Tibial nerve (tissue), 4 donors: ENCODE measurements around the gene MYH6.

Experiments
- CTCF ChIP-seq, 5 experiments: fragments of 200-600 bp in 3 of 5; fragments of 450-650 bp in 2 of 5; sonication (generic) in 3 of 5; IDR thresholded peaks; one replicate each; pipeline ENCODE4 v1.5.1; 2016 to 2019; ENCODE audit warnings: antibody characterized with exemption in 5 of 5, mild to moderate bottlenecking in 3 of 5, moderate library complexity in 2 of 5
- EP300 ChIP-seq, 2 donors: sonication (generic); formaldehyde crosslinking; IDR thresholded peaks; one replicate each; pipeline ENCODE4 v1.6.1; 2017; ENCODE audit warnings: antibody characterized with exemption in 2 of 2, mild to moderate bottlenecking in 1 of 2
- POLR2A ChIP-seq, 2 donors: fragments of 450-650 bp; IDR thresholded peaks; one replicate each; pipeline ENCODE4 v1.6.1; 2017; ENCODE audit warnings: antibody characterized with exemption in 2 of 2, mild to moderate bottlenecking in 2 of 2, moderate library complexity in 2 of 2

DNA sequence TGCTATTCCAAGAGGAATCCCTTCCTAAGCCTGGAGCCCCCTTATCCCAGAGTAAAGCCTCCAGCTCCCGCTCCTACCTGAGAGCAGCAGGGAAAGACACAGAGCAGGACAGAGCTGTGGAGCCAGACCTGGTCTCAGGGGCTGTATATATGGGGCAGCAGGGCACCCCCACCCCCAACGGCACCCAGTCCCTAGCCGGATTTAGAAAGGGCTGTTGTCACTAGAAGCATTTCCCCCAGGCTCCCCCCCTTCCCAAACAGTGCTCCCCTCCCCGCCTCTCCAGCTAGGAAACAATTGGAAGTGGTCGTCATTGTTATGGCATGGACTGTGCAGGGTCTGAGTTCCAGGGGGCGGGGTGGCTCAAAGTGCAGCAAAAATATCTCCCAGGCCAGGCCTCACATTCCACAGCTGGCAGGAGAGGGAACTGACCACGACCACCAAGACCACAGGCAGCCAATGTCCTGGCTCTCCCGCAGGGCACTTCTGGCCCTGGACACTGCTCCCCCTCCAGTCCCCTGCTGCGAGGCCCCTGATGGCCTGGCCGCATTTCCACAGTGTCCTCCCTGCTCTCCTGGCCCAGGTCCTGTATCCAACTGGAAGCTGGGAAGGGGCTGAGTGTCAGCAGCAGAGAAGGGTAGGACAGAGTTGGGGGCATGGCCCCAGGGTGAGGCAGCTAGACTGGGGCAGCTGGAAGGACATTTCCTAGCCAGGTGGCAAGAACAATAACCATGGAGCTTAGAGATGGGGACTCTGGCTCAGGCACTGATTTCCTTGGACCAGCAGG lies 27.7 kb upstream of the MYH6 start, which contains the start of gene MYH7:
- no peak for TF ChIP-seq CTCF (IDR thresholded peaks at IDR 0.05)
- no peak for TF ChIP-seq POLR2A (IDR thresholded peaks at IDR 0.05)
- no peak for TF ChIP-seq EP300 (IDR thresholded peaks at IDR 0.05)
